Spleen (tissue), 7 donors: Measurements from ENCODE around the gene JADE2.
A peak's percentile ranks its signal among the peaks of the same experiment; 100 is the strongest.

Experiments used
- POLR2A ChIP-seq, 3 donors: fragments of 450-650 bp; IDR thresholded peaks; one replicate each; pipeline ENCODE4 v1.5.1; 2017; ENCODE audit warnings: antibody characterized with exemption in 3 of 3, mild to moderate bottlenecking in 1 of 3
- POLR2AphosphoS5 ChIP-seq, 3 donors: sonication (generic); formaldehyde crosslinking; IDR thresholded peaks; one replicate each; pipeline ENCODE4 v1.5.1; 2017; ENCODE audit warnings: antibody characterized with exemption in 3 of 3
- TF ChIP-seq, protein P1 (sequence below), 11 experiments: fragments of 200-600 bp in 7 of 11; fragments of 450-650 bp in 4 of 11; sonication (generic) in 4 of 11; IDR thresholded peaks in 8 of 11; conservative IDR thresholded peaks in 3 of 11; 1 replicate in 7 of 11; 2 replicates in 4 of 11; pipeline versions ENCODE4 v1.4.0 to v1.8.0; 2016 to 2021; ENCODE audit warnings: antibody characterized with exemption in 11 of 11, inconsistent platforms in 4 of 11, mild to moderate bottlenecking in 1 of 11
- donor health status: DM: no; HTN: no; CAD: no; lungs with moderate emphysema.
- donor health status: DM: no; HTN: no; CAD: no.
- donor health status: DM: no; HTN: no; CAD: no.

DNA sequence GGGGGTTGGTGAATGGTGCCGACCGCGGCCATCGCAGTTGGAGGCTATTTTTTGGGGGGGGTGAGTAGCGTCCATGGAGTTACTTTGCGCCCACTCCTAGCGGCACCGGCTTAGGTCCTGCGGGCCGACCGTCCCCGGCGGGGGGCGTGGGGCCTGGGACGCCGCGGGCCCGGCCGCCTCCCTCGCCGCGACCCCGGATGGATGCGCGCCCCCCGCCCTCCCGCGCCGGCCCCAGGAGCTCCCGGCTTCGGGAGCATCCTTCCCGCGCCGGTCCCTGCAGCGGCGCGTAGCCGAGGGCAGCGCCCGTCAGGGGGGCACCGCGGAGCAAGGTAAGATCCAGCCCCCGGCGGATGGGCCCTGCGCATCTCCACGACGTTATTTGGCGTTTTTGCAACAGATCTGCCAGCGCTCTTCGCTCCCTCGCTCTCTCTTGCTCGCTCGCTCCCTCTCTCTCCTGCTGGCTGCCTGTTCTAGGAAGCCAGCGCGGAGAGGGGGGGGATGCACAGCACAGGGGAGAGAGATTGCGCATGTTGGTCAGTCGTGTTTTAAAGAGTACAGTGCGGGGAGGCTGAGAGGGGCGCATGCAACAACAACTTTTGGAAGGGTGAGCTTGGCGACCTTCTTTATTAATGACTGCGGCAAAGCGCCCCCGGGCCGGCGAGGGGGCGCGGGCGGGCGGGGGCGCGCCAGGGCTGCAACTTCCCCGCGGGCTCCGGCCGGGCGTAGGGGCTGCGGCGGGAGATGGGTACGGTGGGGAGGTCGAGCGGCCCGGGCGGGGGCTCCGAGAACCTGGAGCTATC is 413 bp downstream of the JADE2 start:
- TF ChIP-seq, protein P1, sequence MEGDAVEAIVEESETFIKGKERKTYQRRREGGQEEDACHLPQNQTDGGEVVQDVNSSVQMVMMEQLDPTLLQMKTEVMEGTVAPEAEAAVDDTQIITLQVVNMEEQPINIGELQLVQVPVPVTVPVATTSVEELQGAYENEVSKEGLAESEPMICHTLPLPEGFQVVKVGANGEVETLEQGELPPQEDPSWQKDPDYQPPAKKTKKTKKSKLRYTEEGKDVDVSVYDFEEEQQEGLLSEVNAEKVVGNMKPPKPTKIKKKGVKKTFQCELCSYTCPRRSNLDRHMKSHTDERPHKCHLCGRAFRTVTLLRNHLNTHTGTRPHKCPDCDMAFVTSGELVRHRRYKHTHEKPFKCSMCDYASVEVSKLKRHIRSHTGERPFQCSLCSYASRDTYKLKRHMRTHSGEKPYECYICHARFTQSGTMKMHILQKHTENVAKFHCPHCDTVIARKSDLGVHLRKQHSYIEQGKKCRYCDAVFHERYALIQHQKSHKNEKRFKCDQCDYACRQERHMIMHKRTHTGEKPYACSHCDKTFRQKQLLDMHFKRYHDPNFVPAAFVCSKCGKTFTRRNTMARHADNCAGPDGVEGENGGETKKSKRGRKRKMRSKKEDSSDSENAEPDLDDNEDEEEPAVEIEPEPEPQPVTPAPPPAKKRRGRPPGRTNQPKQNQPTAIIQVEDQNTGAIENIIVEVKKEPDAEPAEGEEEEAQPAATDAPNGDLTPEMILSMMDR (IDR thresholded peaks at IDR 0.05 in 8 of 11, conservative IDR thresholded peaks at IDR 0.05 in 3 of 11), result no peak
- TF ChIP-seq POLR2A (IDR thresholded peaks at IDR 0.05) (peak in 1 of 3 donors; percentile 22), POLR2AphosphoS5 (IDR thresholded peaks at IDR 0.05) (peak; percentile 0 to 77 (median 57))
